ENCODE results near the gene RFTN1.

RFTN1 gene

DNA sequence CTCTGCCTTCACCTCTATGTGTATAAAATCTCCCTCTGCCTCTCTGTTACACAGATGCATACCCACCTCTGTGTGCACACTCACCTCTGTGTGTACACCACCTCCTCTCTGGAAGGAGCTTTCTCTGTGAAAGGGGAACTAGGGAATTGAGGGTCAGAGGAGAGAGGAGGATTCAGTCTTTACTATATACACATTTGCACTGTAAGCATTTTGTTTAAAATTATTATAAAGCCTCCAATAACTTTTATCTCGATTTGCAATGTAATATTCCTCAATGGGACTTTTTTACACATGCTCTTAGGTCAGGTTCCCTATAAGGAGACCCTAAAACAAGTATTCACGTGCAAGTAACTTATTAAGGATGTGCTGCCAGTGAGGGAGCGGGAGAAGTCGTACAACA lies 166.0 kb downstream of the RFTN1 start:
- DNase-seq = no peak

GRCh38 chr3:16346413-16347081 lies 167.0 kb downstream of the RFTN1 start:
- DNase-seq = no peak

GRCh38 chr3:16343101-16343500 lies 170.4 kb downstream of the RFTN1 start:
- no peak for DNase-seq

DNA sequence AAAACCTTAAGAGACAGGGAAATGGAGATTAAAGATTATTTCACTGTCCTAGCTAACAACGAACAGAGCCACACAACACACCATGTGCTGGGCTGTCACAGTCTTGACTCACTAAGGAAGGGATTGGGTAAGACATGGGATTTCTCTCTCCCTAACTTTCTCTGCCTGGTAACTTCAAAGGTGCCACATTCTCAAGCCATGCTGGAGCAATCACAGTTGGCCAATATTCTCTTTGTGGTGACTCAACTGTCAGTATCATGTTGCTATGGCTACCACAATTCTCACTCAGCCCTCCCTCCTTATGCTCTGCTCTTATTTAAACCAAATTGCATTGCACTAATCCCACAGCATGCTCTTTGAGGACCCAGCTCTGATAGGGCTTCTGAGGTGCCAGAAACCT lies 174.5 kb downstream of the RFTN1 start:
- no peak for DNase-seq

DNA sequence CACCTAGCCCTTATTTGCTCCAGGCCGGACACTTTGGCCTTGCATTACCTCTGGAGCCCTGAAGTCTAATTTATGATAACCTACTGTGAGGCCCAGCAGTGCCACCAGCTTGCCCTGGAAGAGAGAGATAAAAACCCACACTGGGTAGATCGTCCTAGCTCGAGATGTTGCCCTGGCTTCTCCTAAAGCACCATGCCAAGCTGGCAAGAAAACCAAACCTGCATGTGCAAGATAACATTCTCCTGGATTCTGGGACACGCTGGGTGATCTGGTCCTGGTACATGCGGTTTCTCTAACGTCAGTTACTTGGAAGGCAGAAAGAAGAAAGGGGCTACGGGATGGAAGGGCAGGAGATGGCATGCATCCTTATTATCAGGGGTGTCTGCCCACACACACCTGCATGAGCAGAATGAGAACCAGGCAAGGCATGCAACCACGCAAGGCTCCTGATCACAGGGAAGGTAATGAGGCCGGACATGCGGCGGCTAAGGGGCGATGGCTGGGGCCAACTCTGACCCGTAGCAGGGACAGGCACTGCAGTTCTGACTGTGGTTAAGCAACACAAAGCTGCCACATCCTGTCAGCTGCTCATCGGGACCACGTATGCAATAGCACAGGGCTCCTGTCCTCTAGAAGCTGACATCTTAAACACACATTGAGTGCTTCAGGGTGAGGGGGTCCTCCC lies 175.5 kb downstream of the RFTN1 start:
- peak; percentile 50 for DNase-seq

DNA sequence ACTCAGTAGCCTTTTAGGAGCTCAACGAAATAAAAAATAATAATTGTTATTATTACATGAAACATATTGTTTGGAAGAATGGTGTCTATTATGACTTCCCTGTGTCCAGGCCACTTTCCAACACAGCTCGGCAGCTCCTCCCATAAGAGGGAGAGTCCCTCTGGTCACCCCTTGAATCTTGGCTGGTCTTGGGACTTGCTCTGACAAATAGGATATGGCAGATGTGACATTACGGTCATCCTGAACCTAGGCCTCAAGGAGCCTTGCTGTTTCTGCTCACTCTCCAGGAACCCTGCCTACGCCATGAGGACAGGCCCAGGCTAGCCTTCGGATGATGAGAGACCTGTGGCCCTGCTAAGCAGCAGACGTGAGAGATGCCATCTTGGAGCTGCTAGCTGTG lies 176.7 kb downstream of the RFTN1 start:
- no peak for DNase-seq

DNA sequence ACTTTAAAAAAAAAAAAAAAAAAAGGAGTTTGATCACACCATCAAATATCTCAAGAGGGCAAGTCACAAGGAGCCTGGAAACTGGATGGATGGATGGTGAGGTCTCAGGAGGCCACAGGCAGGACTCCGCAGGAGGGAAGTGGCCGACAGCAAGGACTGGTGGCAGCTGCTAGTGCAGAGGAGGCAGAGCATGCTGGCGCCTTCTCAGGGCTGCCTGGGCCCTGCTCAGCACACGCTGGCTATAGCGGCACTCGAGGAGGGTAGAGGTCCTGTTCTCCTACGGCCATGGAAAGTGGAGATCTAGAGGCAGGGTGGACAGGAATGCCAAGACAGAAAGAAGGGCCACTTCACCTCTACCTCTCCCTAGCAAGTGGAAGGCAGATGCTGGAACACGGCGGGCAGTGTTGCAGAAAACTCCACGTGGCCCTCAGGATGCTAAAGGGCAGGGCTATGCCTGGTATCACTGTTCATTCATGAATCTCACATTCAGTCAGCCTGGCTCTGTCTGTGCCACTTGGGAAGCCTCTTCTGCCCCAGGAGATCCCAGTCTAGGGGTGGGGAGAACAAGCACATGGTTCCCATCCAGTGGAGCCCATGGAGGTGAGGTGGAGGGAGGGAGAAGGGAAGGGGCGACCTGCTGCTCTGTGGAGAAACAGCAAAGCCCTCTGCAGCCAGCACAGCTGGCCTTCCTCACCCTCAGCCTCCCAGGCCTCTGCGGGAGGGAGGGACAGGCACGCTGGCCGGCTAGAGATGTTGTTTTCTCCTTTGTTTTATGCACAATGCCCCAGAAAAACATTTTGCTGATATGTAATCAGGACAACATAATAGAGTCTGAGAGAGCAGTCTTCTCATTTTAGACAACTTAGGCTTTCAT lies 177.5 kb downstream of the RFTN1 start:
- no peak for DNase-seq

GRCh38 chr3:16335333-16335732 lies 178.2 kb downstream of the RFTN1 start:
- no peak for DNase-seq

DNA sequence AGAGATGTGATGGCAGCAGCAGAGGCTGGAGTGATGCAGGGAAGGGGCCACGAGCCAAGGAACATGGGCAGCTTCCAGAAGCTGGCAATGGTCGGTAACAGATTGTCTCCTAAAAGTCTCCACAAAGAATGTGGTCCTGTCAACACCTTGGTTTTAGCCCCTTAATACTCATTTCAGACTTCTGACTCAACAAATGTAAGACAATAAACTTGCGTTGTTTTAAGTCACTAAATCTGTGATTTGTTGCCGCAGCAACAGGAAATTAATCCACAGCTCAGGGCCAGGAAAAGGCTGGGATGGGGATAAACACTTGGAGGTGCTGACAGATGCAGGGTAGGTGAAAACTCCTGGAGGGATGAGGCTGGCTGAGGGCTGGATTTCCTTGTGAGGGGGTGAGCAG lies 178.6 kb downstream of the RFTN1 start:
- DNase-seq = no peak

DNA sequence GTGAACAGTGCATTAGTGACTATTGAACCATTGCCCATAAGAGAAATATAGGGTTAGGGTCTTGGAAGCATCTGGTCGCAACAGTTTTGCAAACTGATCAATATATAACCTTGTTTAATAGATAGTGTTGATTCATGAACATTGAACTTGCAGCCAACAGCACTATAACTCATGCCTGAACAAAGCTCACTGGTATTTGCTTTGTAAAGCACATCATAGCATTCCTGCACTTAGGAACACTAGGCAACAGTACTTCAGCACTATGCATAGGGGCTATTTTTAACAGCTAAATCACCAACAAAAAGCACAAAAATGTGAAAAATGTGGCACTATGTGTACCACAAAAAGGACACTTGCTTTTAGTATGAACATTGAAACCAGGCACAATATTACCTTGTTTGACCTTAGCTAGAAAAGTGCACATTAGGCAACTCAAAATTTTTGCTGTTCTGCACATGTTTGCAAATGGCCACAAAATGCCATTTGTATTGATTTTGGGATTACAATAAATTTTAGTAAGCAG lies 180.5 kb downstream of the RFTN1 start:
- DNase-seq = no peak

- DNase-seq = no peak
These were observed 182.1 kb downstream of the RFTN1 start for GRCh38 chr3:16331319-16331883.

- no peak for DNase-seq
These were observed 183.1 kb downstream of the RFTN1 start for GRCh38 chr3:16330351-16330750.

DNA sequence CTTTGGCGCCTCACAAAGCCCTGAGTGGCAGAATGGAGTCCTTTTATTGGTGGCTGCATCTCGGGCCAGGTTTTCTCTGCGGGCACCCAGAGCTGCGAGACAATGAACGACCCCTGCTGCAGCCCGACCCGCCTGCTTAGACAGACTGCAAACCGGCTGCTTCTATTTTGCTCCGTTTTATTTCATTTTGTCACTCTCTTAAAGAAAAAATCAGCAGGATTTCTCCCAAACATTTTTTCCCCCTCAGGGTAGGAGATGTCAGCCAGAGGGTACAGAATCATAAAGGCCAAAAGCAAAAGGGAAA lies 183.7 kb downstream of the RFTN1 start:
- no peak for DNase-seq

DNA sequence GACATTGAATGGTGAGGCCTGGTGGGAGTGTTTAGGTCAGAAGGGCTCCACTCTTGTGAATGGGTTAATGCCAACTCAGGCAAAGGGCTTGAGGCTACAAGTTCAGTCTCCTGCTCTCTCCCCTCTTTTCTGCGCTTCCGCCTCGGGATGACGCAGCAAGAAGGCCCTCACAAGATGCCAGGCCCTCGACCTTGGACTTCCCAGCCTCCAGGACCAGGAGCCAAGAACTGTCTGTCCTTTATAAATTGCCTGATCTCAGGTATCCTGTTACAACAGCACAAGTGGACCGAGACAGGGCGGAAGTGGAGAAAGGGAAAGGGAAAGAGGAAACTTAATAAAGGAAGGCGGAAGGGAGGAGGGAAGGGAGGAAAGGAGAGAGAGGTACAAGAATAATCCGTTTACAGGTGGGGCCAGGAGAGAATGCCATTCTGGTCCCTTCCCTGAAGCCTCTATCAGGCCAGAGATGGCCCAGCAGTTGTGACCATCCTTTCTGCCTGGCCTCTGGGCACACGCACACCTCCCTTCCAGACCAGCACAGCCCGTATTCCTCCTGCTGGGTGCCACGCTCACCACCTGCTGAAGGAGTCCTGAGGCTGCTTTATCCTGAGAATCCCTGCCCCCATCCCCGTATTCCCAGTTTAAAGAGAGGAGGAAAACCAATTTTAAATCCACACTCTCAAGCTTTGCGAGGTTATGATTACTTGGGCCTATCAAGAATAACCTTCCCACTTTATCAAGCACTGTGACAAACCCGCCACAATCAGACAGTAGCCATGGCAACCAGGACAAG lies 184.3 kb downstream of the RFTN1 start:
- DNase-seq = no peak

- no peak for DNase-seq
These were observed 185.4 kb downstream of the RFTN1 start for GRCh38 chr3:16328124-16328523.

GRCh38 chr3:16326724-16327349 lies 186.7 kb downstream of the RFTN1 start:
- DNase-seq = no peak

- DNase-seq = no peak
These were observed 187.6 kb downstream of the RFTN1 start for GRCh38 chr3:16325850-16326249.

DNA sequence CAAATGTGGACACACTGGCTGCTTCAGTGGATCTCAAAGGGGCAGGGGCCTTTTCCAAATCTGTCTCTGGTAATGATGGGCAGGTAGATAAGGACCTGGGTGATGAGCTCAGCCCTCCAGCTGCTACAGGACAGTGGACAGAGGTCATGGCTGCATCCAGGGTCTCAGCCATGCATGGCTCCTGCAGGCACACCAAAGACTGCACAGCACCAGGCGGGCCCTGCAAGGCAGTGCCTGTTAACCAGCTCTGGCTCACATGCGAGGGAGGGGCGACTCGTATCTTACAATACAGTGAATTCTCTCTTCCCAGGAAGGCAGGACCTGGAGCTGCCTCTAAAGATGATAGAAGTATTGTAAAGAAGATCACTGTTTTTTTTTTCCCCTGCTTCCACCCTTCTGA lies 189.8 kb downstream of the RFTN1 start:
- no peak for DNase-seq

DNA sequence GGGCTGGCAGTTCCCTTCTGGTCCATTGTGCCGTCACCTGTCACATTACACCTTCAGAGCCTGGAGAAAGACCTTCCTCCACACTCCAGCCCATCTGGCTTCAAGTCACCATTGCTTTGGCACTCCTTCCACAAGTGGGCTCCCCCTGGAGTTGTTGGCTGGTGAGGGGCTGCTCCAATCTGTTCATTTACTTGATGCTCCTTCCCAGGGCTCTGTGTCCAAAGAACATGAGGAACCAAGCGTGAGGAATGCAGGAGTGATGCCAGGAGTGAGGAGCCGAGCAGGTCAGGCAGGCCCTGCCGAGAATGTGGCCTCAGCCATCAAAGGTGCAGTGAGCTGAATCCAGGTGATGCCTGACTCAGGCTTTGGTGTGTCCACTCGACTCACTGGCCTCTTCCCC lies 191.3 kb downstream of the RFTN1 start:
- DNase-seq = no peak

- no peak for DNase-seq
These were observed 192.8 kb downstream of the RFTN1 start for GRCh38 chr3:16320711-16321110.

- DNase-seq = no peak
These were observed 193.8 kb downstream of the RFTN1 start for GRCh38 chr3:16319723-16320122.

DNA sequence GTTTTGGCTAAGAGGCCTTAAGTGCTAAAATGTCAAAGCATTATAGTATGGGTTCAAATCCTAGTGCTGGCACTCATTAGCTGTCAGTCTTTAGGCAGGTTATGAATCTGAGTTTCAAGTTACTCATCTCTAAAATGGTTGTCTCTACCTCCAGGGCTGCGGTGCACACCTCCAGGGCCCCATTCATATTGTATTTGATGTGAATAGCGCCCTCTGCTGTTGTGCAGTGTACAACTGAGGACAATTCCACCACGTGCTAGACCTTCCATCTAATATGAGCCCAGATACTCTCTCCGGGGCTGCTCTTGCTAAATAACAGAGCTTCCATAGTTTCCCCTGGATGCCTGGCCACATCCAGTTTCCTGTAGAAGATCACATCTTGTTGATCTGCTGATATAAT lies 194.2 kb downstream of the RFTN1 start:
- DNase-seq = peak; percentile 91
